Smooth muscle cell (in vitro differentiated cells): Measurements from ENCODE around the gene PABPN1. TPM values are rescaled to one million over a fixed set of nuclear protein-coding genes. Genes with fewer than 3 reads are reported as not detected.

ENCODE experiments used
- polyA plus RNA-seq: library from polyadenylated mRNA; unstranded; fragments of >200 nt; fragmentation: Nextera tagmentation; extraction: Ambion mirVana; gene quantifications from 2 replicates; pipeline ENCODE4 v1.2.1, GENCODE V29; 2016
- total RNA-seq: library from RNA; depleted of rRNA; stranded (reverse); fragments of >200 nt; gene quantifications from 2 replicates; pipeline ENCODE4 v1.2.3, GENCODE V29; 2014

The PABPN1 gene
- total and polyA plus RNA-seq, 2 experiments from 2014 or later: 48.3 to 139 TPM

Other genes with a start within 250 kb of the PABPN1 start
- 64.5 and 69.0 TPM in 2 replicates for gene ACIN1, start 226.3 kb upstream of the PABPN1 start, total RNA-seq
- gene ACIN1, start 226.3 kb upstream of the PABPN1 start, polyA plus RNA-seq: 33.7 and 39.3 TPM in 2 replicates
- gene C14orf119, start 226.0 kb upstream of the PABPN1 start, total RNA-seq: 54.1 and 57.2 TPM in 2 replicates
- 119 and 130 TPM in 2 replicates for gene C14orf119, start 226.0 kb upstream of the PABPN1 start, polyA plus RNA-seq
- gene CIROP, start 216.5 kb upstream of the PABPN1 start, total RNA-seq: not detected in 2 replicates
- not detected in 2 replicates for gene CIROP, start 216.5 kb upstream of the PABPN1 start, polyA plus RNA-seq
- gene CEBPE, start 202.2 kb upstream of the PABPN1 start, total RNA-seq: not detected in 2 replicates
- not detected in 2 replicates for gene CEBPE, start 202.2 kb upstream of the PABPN1 start, polyA plus RNA-seq
- 16.4 and 18.9 TPM in 2 replicates for gene SLC7A8, start 137.8 kb upstream of the PABPN1 start, total RNA-seq
- 26.0 and 29.1 TPM in 2 replicates for gene SLC7A8, start 137.8 kb upstream of the PABPN1 start, polyA plus RNA-seq
- gene RNF212B, start 83.5 kb upstream of the PABPN1 start, total RNA-seq: not detected in 2 replicates
- not detected in 2 replicates for gene RNF212B, start 83.5 kb upstream of the PABPN1 start, polyA plus RNA-seq
- gene HOMEZ, start 35.3 kb upstream of the PABPN1 start, total RNA-seq: 5.0 and 5.4 TPM in 2 replicates
- gene HOMEZ, start 35.3 kb upstream of the PABPN1 start, polyA plus RNA-seq: 4.9 and 5.1 TPM in 2 replicates
- 1.7 and 2.0 TPM in 2 replicates for gene PPP1R3E, start 18.6 kb upstream of the PABPN1 start, total RNA-seq
- 0.71 and 1.5 TPM in 2 replicates for gene PPP1R3E, start 18.6 kb upstream of the PABPN1 start, polyA plus RNA-seq
- 11.7 and 13.2 TPM in 2 replicates for gene BCL2L2, start 14.6 kb upstream of the PABPN1 start, total RNA-seq
- gene BCL2L2, start 14.6 kb upstream of the PABPN1 start, polyA plus RNA-seq: 1.6 and 2.0 TPM in 2 replicates
- gene SLC22A17, start 31.4 kb downstream of the PABPN1 start, total RNA-seq: 70.3 and 81.0 TPM in 2 replicates
- 127 and 134 TPM in 2 replicates for gene SLC22A17, start 31.4 kb downstream of the PABPN1 start, polyA plus RNA-seq
- gene EFS, start 43.7 kb downstream of the PABPN1 start, total RNA-seq: 16.2 and 23.9 TPM in 2 replicates
- gene EFS, start 43.7 kb downstream of the PABPN1 start, polyA plus RNA-seq: 41.3 and 43.9 TPM in 2 replicates
- not detected in 2 replicates for gene IL25, start 51.4 kb downstream of the PABPN1 start, total RNA-seq
- not detected in 2 replicates for gene IL25, start 51.4 kb downstream of the PABPN1 start, polyA plus RNA-seq
- not detected in 2 replicates for gene CMTM5, start 55.6 kb downstream of the PABPN1 start, total RNA-seq
- gene CMTM5, start 55.6 kb downstream of the PABPN1 start, polyA plus RNA-seq: 0.59 TPM in 1 of 2 replicates, not detected in the other
- gene MYH6, start 86.8 kb downstream of the PABPN1 start, total RNA-seq: not detected in 2 replicates
- 0.23 and 0.53 TPM in 2 replicates for gene MYH6, start 86.8 kb downstream of the PABPN1 start, polyA plus RNA-seq
- gene MYH7, start 114.2 kb downstream of the PABPN1 start, total RNA-seq: not detected in 2 replicates
- gene MYH7, start 114.2 kb downstream of the PABPN1 start, polyA plus RNA-seq: 0.02 TPM in 1 of 2 replicates, not detected in the other
- gene NGDN, start 148.2 kb downstream of the PABPN1 start, total RNA-seq: 43.2 and 52.0 TPM in 2 replicates
- gene NGDN, start 148.2 kb downstream of the PABPN1 start, polyA plus RNA-seq: 58.0 and 59.6 TPM in 2 replicates
- gene ZFHX2, start 230.3 kb downstream of the PABPN1 start, total RNA-seq: 0.13 and 0.27 TPM in 2 replicates
- gene ZFHX2, start 230.3 kb downstream of the PABPN1 start, polyA plus RNA-seq: 1.4 and 1.6 TPM in 2 replicates
- gene THTPA, start 234.8 kb downstream of the PABPN1 start, total RNA-seq: 5.7 and 10.2 TPM in 2 replicates
- 6.1 and 7.3 TPM in 2 replicates for gene THTPA, start 234.8 kb downstream of the PABPN1 start, polyA plus RNA-seq
- 45.4 and 59.3 TPM in 2 replicates for gene AP1G2, start 246.3 kb downstream of the PABPN1 start, total RNA-seq
- gene AP1G2, start 246.3 kb downstream of the PABPN1 start, polyA plus RNA-seq: 62.4 and 109 TPM in 2 replicates